PFSK-1 (cell line): ENCODE measurements around the gene EFR3B.

Source experiments
- POLR2AphosphoS5 ChIP-seq: IDR thresholded peaks from 2 replicates; pipeline ENCODE4 v1.6.1; 2012; ENCODE audit warnings: low read depth, mild to moderate bottlenecking, control low read depth, low read length, moderate library complexity
- SIN3A ChIP-seq: IDR thresholded peaks from 2 replicates; pipeline ENCODE4 v1.6.1; 2012; ENCODE audit warnings: mild to moderate bottlenecking, low read length, moderate library complexity, borderline replicate concordance; ENCODE audit not compliant: insufficient read depth
- TAF1 ChIP-seq: IDR thresholded peaks from 2 replicates; pipeline ENCODE4 v1.6.1; 2012; ENCODE audit warnings: low read length, control low read depth, borderline replicate concordance; ENCODE audit not compliant: insufficient read depth
- TF ChIP-seq, protein P1 (sequence below), 2 experiments: IDR thresholded peaks; 2 replicates each; pipeline versions ENCODE4 v1.6.1 to v1.8.0; 2011 to 2012; ENCODE audit warnings: low read depth in 2 of 2, low read length in 2 of 2, control low read depth in 1 of 2, inconsistent platforms in 1 of 2, mild to moderate bottlenecking in 1 of 2, moderate library complexity in 1 of 2; ENCODE audit not compliant: insufficient read depth in 1 of 2

GRCh38 chr2:25071966-25072365 is 30.1 kb downstream of the EFR3B start:
- TF ChIP-seq POLR2AphosphoS5 (no peak), SIN3A (no peak), TAF1 (no peak)
- TF ChIP-seq, protein P1, sequence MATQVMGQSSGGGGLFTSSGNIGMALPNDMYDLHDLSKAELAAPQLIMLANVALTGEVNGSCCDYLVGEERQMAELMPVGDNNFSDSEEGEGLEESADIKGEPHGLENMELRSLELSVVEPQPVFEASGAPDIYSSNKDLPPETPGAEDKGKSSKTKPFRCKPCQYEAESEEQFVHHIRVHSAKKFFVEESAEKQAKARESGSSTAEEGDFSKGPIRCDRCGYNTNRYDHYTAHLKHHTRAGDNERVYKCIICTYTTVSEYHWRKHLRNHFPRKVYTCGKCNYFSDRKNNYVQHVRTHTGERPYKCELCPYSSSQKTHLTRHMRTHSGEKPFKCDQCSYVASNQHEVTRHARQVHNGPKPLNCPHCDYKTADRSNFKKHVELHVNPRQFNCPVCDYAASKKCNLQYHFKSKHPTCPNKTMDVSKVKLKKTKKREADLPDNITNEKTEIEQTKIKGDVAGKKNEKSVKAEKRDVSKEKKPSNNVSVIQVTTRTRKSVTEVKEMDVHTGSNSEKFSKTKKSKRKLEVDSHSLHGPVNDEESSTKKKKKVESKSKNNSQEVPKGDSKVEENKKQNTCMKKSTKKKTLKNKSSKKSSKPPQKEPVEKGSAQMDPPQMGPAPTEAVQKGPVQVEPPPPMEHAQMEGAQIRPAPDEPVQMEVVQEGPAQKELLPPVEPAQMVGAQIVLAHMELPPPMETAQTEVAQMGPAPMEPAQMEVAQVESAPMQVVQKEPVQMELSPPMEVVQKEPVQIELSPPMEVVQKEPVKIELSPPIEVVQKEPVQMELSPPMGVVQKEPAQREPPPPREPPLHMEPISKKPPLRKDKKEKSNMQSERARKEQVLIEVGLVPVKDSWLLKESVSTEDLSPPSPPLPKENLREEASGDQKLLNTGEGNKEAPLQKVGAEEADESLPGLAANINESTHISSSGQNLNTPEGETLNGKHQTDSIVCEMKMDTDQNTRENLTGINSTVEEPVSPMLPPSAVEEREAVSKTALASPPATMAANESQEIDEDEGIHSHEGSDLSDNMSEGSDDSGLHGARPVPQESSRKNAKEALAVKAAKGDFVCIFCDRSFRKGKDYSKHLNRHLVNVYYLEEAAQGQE (IDR thresholded peaks at IDR 0.05; ENCODE audit: insufficient read depth in 1 of 2, low read depth in 2 of 2, low read length in 2 of 2), result no peak
